Upper lobe of right lung (tissue), 1 donor: ENCODE results near the gene MEIS1. TPM values are rescaled to one million over a fixed set of nuclear protein-coding genes. Genes with fewer than 3 reads are reported as not detected.

ENCODE experiments used
- ATAC-seq: fragments of 200-7000 bp; cut with Tn5 transposase; one replicate; pipeline ENCODE4 v1.9.1; 2020; ENCODE audit warnings: mild to moderate bottlenecking, moderate library complexity
- DNase-seq: peaks from one replicate; pipeline ENCODE4 v3.0.0-alpha.2; 2020
- H3K27ac ChIP-seq: fragments of 200-600 bp; one replicate; pipeline ENCODE4 v1.8.0; 2022
- H3K27me3 ChIP-seq: fragments of 200-600 bp; one replicate; pipeline ENCODE4 v1.8.0; 2022; ENCODE audit warnings: mild to moderate bottlenecking
- H3K36me3 ChIP-seq: fragments of 200-600 bp; one replicate; pipeline ENCODE4 v1.8.0; 2022
- H3K4me1 ChIP-seq: fragments of 200-600 bp; one replicate; pipeline ENCODE4 v1.8.0; 2022
- H3K4me3 ChIP-seq: fragments of 200-600 bp; one replicate; pipeline ENCODE4 v1.8.0; 2022; ENCODE audit warnings: mild to moderate bottlenecking
- H3K9me3 ChIP-seq: fragments of 200-600 bp; one replicate; pipeline ENCODE4 v1.8.0; 2022
- intact Hi-C: fragments of 100-400 bp; cut with DNase I; formaldehyde crosslinking; loops from one replicate; pipeline ENCODE4 v1.11.0; 2022
- total RNA-seq: library from RNA; stranded (reverse); fragmentation: NEBNext Ultra II Directional; extraction: Animal tissue kit (Norgen Biotek cat#: 25700); gene quantifications from one replicate; pipeline ENCODE4 v1.2.1, GENCODE V29; 2021
- TF ChIP-seq, protein P1 (sequence below): fragments of 200-600 bp; IDR thresholded peaks from one replicate; pipeline ENCODE4 v1.8.0; 2022; ENCODE audit warnings: antibody characterized with exemption
- donor health status: DM: no; HTN: yes; CAD: no; lungs with severe emphysema.

MEIS1 gene
- total RNA-seq, 1 donor from 2014 or later: 48.0 TPM

DNA sequence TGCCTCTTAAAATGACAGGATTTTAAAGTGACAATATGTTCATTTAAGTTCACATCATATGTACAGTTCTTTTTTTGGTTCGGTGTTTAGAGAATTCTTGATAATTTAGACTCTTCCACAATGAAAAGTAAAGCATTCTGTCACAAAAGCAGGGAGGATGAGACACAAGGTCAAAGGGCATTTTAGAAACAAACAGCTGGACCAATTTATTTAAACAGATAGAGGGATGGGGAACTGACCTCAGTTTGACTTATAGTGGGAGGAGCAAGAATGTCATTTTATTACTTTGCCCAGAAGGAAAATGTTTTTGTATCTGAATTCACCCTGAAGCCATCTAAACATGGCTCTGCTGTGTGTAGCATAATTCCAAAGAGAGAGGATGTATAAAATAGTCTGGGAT lies 128.5 kb downstream of the MEIS1 start:
- Histone ChIP-seq H3K36me3 (no peaks in the 10 kb centered on the region), H3K27me3 (no peaks in the 10 kb centered on the region), H3K9me3 (no peaks in the 10 kb centered on the region), H3K4me3 (no peak overlapping the region), H3K27ac (no peak overlapping the region), H3K4me1 (peaks cover 5% of the 10 kb centered on the region)
- TF ChIP-seq, protein P1, sequence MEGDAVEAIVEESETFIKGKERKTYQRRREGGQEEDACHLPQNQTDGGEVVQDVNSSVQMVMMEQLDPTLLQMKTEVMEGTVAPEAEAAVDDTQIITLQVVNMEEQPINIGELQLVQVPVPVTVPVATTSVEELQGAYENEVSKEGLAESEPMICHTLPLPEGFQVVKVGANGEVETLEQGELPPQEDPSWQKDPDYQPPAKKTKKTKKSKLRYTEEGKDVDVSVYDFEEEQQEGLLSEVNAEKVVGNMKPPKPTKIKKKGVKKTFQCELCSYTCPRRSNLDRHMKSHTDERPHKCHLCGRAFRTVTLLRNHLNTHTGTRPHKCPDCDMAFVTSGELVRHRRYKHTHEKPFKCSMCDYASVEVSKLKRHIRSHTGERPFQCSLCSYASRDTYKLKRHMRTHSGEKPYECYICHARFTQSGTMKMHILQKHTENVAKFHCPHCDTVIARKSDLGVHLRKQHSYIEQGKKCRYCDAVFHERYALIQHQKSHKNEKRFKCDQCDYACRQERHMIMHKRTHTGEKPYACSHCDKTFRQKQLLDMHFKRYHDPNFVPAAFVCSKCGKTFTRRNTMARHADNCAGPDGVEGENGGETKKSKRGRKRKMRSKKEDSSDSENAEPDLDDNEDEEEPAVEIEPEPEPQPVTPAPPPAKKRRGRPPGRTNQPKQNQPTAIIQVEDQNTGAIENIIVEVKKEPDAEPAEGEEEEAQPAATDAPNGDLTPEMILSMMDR: no peak
- ATAC-seq (no peak), DNase-seq (no peak)
- intact Hi-C loops: no loop called here

DNA sequence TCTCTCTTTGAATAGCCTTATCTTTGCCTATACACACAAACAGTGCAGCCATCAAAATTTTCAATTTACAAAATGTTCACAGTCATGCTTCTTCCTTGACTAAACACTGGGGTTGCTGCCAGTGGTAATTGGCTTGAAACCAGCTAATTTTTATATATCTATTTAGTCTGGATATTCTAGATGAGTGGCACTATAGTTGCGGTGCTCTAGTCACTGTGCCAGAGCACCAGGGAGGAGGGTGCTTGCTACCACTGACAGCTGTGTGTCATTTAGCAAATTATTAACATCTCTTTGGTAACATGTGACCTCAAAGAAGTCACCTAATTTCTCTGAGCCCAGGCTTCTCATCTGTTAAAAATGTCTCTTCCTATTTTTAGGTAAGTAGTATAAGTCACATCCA lies 130.4 kb downstream of the MEIS1 start:
- Histone ChIP-seq H3K4me3 (no peak overlapping the region), H3K4me1 (peaks cover 5% of the 10 kb centered on the region), H3K27me3 (no peaks in the 10 kb centered on the region), H3K27ac (no peak overlapping the region), H3K36me3 (no peaks in the 10 kb centered on the region), H3K9me3 (no peaks in the 10 kb centered on the region)
- intact Hi-C loops: no loop called here
- TF ChIP-seq, protein P1: no peak
- DNase-seq (no peak), ATAC-seq (no peak)

DNA sequence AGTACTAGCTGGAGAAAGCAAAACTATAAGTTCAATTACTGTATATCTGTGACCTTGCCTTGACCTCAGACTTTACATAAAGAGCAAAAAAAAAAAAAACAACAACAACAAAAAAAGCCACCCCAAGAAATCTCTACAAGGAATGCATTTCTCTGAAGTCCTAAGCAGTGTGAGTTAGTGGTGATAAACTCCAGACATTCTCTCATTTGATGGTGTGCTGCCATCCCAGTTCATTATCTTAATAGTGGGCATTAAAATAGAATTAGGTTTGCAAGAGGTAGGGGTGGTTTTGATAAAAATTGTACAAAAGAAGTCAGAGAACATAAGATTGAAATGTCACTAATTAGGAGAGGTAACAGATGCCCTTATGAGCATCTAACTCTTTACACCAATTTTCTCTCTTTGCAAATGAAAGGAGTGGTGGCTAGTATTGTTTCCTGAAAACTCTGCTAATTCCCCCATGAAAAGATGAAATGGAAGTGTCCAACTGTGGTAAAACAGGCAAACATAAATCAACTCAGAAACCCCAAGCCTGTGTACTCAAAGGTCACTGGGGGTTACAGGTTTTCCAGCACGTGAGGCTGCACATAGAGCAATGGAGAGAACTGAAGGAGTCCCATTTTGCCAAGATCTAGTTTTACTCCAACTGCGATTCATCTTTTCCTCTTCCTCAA lies 131.9 kb downstream of the MEIS1 start:
- TF ChIP-seq, protein P1: no peak
- intact Hi-C loops: no loop called here
- ATAC-seq: no peak

DNA sequence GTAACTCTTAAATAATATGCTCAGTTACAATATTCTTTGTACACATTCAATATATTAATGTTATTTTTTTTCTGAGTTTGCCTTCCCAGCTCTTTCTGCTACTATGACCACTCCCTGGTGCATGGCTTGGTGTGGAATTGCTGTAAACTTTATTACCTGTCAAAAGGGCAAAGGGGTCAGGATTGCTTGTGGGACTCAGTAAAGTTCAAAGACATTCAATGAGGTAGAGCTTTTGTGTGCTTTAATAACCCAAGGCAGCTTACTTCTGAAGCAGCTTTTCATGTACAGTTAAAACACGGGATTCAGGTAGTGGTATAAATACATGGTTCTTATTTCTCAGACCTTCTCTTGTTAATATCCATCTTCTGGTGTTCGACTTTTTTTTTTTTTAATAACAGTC lies 132.8 kb downstream of the MEIS1 start:
- Histone ChIP-seq H3K9me3 (no peaks in the 10 kb centered on the region), H3K36me3 (no peaks in the 10 kb centered on the region), H3K27ac (no peak overlapping the region), H3K27me3 (no peaks in the 10 kb centered on the region), H3K4me1 (peaks cover 5% of the 10 kb centered on the region), H3K4me3 (no peak overlapping the region)
- TF ChIP-seq, protein P1: no peak
- no peak for DNase-seq
- no peak for ATAC-seq
- intact Hi-C loops: no loop called here

More for the DNA sequence above, 131.9 kb downstream of the MEIS1 start:
- no peak for DNase-seq
- no peaks in the 10 kb centered on the region for H3K36me3 ChIP-seq
- no peaks in the 10 kb centered on the region for H3K27me3 ChIP-seq
- no peak overlapping the region for H3K4me3 ChIP-seq
- peaks cover 5% of the 10 kb centered on the region for H3K4me1 ChIP-seq
- H3K9me3 ChIP-seq: no peaks in the 10 kb centered on the region
- no peak overlapping the region for H3K27ac ChIP-seq

DNA sequence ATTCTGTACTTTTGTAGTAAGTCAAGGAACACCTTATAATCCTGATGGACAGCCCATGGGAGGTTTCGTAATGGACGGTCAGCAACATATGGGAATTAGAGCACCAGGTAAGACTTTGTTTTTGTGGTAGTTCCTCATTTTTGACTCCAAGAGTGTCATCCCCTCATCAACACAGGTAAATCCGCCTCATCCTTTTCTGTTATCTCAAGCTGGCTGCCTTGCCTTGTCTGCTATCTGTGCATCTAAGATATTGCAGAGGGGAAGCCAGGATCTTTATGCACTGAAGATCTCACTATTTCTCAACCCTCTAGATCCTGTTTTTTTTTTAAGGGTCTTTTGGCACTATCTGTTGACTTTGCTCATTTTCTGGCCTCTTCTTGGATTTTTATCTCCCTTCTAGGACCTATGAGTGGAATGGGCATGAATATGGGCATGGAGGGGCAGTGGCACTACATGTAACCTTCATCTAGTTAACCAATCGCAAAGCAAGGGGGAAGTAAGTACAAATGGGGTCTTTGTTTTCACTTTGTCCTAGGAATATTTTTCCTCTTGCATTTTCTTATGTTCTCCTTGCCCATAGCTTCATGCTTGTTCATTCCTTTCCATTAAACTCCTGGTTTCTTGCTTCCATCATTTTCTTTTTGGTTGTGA lies 133.8 kb downstream of the MEIS1 start:
- Histone ChIP-seq H3K27me3 (peaks cover 8% of the 10 kb centered on the region), H3K27ac (no peak overlapping the region), H3K9me3 (no peaks in the 10 kb centered on the region), H3K4me3 (no peak overlapping the region), H3K36me3 (no peaks in the 10 kb centered on the region), H3K4me1 (peaks cover 11% of the 10 kb centered on the region)
- intact Hi-C loops: no loop called here
- no peak for DNase-seq
- TF ChIP-seq, protein P1: no peak
- ATAC-seq: no peak
